ENCODE results near the gene GCNT2.

GCNT2 gene

DNA sequence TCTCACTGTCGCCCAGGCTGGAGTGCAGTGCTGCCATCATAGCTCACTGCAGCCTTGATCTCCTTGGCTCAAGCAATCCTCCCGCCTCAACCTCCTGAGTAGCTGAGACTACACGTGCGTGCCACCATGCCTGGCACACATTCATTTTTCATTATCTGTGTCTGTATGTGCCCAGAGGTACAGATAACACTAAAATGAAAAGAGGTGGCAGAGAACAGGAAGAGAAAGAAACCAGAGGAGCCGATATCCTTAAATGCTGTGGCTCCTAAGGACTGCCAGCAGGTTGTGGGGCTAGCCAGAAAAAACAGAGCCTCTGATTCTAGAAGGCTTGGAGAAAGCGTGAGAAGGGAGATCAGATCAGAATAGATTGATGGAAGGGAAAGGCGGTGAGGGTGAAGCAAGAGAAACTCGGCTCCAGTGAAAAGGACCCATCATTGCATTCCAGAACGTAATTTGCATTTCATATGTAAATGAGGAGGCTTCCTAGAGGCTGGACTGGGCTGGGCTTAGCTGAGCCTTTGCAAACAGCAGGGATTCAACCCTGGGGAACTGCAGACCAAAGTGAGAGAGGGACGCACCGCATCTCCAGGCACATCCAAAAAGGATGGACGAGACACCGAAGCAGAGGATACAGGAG, 64.2 kb downstream of the GCNT2 start:
- TF ChIP-seq POLR2A (IDR thresholded peaks at IDR 0.05; ENCODE audit: extremely low read depth, insufficient read length): no peak
- TF ChIP-seq, protein P1, sequence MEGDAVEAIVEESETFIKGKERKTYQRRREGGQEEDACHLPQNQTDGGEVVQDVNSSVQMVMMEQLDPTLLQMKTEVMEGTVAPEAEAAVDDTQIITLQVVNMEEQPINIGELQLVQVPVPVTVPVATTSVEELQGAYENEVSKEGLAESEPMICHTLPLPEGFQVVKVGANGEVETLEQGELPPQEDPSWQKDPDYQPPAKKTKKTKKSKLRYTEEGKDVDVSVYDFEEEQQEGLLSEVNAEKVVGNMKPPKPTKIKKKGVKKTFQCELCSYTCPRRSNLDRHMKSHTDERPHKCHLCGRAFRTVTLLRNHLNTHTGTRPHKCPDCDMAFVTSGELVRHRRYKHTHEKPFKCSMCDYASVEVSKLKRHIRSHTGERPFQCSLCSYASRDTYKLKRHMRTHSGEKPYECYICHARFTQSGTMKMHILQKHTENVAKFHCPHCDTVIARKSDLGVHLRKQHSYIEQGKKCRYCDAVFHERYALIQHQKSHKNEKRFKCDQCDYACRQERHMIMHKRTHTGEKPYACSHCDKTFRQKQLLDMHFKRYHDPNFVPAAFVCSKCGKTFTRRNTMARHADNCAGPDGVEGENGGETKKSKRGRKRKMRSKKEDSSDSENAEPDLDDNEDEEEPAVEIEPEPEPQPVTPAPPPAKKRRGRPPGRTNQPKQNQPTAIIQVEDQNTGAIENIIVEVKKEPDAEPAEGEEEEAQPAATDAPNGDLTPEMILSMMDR (IDR thresholded peaks at IDR 0.05; ENCODE audit: low read depth, low read length): no peak
- no peak overlapping the region for H3K4me3 ChIP-seq (ENCODE audit: low read depth, low read length)
- no peak for DNase-seq (ENCODE audit: low read depth)

DNA sequence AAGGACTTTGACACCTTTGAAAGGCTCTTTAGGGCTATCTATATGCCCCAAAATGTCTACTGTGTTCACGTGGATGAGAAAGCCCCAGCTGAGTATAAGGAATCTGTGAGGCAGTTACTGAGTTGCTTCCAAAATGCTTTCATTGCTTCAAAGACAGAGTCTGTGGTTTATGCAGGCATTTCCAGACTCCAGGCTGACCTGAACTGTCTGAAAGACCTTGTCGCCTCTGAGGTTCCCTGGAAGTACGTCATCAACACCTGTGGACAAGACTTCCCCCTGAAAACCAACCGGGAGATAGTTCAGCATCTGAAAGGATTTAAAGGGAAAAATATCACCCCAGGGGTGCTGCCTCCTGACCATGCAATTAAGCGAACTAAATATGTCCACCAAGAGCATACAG, 65.2 kb downstream of the GCNT2 start:
- no peak overlapping the region for H3K4me3 ChIP-seq (ENCODE audit: low read depth, low read length)

DNA sequence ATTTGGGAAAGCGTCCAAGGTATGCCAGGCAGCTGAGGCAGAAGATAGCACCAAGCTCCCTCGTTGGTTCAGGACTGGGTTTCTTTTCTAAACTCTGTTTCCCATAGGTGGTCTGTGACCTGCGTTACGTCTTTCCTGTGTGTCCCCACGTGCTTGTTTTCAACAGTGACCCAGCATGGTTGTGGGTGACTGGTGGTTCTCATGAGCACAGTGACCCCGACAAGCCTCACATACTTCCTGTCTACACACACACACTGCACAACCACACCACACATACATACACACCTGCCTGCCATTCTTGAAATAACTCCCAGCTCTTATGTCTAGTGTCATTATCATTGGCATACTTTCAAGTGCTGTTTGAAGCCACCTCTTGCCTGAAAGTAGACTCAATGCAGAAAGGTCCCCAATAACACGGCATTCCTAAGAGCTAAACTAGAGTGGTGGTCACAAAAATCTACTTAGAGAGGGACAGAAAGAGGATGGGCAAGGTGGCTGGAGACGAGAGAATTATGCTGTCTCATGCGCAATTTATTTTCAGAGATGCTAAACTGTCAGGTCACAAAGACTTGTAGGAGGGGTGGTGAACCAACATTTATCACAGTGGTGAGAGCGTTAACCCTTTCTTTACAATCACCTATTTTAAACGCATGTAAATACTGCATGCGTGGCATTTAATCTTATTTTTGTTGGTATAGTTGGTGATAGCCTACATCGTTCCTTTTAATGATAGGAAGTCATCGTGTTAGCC, 66.7 kb downstream of the GCNT2 start:
- no peak for TF ChIP-seq MYC (IDR thresholded peaks at IDR 0.05; ENCODE audit: low read depth, low read length)
- no peak for TF ChIP-seq POLR2A (IDR thresholded peaks at IDR 0.05; ENCODE audit: extremely low read depth, insufficient read length)
- TF ChIP-seq, protein P2, sequence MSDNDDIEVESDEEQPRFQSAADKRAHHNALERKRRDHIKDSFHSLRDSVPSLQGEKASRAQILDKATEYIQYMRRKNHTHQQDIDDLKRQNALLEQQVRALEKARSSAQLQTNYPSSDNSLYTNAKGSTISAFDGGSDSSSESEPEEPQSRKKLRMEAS (IDR thresholded peaks at IDR 0.05; ENCODE audit: low read depth, low read length): no peak
- TF ChIP-seq, protein P1 (IDR thresholded peaks at IDR 0.05; ENCODE audit: low read depth, low read length): no peak
- no peak for DNase-seq (ENCODE audit: low read depth)
- H3K4me3 ChIP-seq (ENCODE audit: low read depth, low read length): no peak overlapping the region

More for the DNA sequence above, 65.2 kb downstream of the GCNT2 start:
- DNase-seq (ENCODE audit: low read depth): no peak
- TF ChIP-seq POLR2A (IDR thresholded peaks at IDR 0.05; ENCODE audit: extremely low read depth, insufficient read length) (no peak), MYC (IDR thresholded peaks at IDR 0.05; ENCODE audit: low read depth, low read length) (no peak)
- TF ChIP-seq, protein P2 (IDR thresholded peaks at IDR 0.05; ENCODE audit: low read depth, low read length): no peak
- TF ChIP-seq, protein P1 (IDR thresholded peaks at IDR 0.05; ENCODE audit: low read depth, low read length): no peak

DNA sequence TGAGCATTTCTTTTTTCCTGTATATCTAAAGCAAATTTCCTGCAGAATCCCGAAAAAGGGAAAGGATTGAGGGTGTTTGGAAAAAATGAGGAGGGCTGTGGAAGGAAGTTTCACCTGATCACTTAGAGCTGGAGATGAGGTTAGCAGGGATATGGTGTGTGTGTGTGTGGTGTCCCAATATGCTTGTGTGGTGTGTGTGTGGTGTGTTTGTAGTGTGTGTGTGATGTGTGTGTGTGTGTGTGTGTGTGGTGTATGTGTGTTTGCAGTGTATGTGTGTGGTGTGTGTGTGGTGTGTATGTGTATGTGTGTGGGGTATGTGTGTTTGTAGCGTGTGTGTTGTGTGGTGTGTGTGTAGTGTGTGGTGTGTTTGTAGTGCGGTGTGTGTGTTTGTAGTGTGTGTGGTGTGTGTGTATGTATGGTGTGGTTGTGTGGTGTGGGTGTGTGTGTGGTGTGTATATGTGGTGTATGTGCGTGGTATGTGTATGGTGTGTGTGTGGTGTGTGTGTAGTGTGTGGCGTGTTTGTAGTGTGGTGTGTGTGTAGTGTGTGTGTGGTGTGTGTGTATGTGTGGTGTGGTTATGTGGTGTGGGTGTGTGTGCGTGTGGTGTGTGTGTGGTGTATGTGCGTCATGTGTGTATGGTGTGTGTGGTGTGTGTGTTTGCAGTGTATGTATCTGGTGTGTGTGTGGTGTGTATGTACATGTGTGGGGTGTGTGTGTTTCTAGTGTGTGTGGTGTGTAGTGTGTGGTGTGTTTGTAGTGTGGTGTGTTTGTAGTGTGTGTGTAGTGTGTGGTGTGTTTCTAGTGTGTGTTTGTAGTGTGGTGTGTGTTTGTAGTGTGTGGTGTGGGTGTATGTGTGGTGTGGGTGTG, 67.6 kb downstream of the GCNT2 start:
- H3K4me3 ChIP-seq (ENCODE audit: low read depth, low read length): no peak overlapping the region
- DNase-seq (ENCODE audit: low read depth): no peak
- TF ChIP-seq, protein P1 (IDR thresholded peaks at IDR 0.05; ENCODE audit: low read depth, low read length): no peak
- TF ChIP-seq, protein P2 (IDR thresholded peaks at IDR 0.05; ENCODE audit: low read depth, low read length): no peak
- TF ChIP-seq POLR2A (IDR thresholded peaks at IDR 0.05; ENCODE audit: extremely low read depth, insufficient read length): no peak

DNA sequence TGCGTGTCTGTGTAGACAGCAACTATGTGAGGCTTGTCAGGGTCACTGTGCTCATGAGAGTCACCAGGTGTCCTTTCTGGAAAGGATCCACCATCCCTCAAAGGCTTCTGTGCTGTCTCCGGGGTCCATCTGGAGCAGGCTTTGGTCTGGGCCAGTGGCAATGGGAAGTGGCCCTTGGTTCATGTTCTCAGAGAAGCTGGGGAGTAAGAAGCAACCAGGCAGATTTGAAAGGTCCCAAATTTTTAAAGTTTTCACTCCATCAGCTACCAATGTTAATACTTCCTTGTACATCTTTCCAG, 68.2 kb downstream of the GCNT2 start:
- no peak for DNase-seq (ENCODE audit: low read depth)
- no peak overlapping the region for H3K4me3 ChIP-seq (ENCODE audit: low read depth, low read length)
- TF ChIP-seq, protein P1 (IDR thresholded peaks at IDR 0.05; ENCODE audit: low read depth, low read length): no peak
- TF ChIP-seq POLR2A (IDR thresholded peaks at IDR 0.05; ENCODE audit: extremely low read depth, insufficient read length) (no peak), MYC (IDR thresholded peaks at IDR 0.05; ENCODE audit: low read depth, low read length) (no peak)
- TF ChIP-seq, protein P2 (IDR thresholded peaks at IDR 0.05; ENCODE audit: low read depth, low read length): no peak
